Cardiac muscle cell (in vitro differentiated cells and primary cell): ENCODE data around the gene GINS3. TPM values are rescaled to one million over a fixed set of nuclear protein-coding genes. Genes with fewer than 3 reads are reported as not detected.
"Not testable (repeated sequence)": the region's sequence is repeated elsewhere in the genome, so short reads cannot be mapped to it uniquely, and the experiment has no call there.

ENCODE experiments used
- DNase-seq, 2 donors: peaks; one replicate each; pipeline versions ENCODE4 v3.0.0 to v3.0.0-alpha.2; 2010 to 2017; ENCODE audit warnings: low read depth in 1 of 2, low spot score in 1 of 2
- H3K27ac ChIP-seq: fragments of 200-600 bp; sonication (generic); 2 replicates; pipeline ENCODE4 v1.5.1; 2016
- H3K27me3 ChIP-seq: fragments of 200-600 bp; sonication (generic); 2 replicates; pipeline ENCODE4 v1.6.0; 2016; ENCODE audit warnings: control low read depth
- H3K36me3 ChIP-seq: fragments of 200-600 bp; sonication (generic); 2 replicates; pipeline ENCODE4 v1.5.1; 2016; ENCODE audit warnings: control low read depth
- H3K4me1 ChIP-seq: fragments of 200-600 bp; sonication (generic); 2 replicates; pipeline ENCODE4 v1.8.1; 2017; ENCODE audit warnings: low read depth, mild to moderate bottlenecking, mixed run types
- H3K4me3 ChIP-seq: fragments of 200-600 bp; sonication (generic); 2 replicates; pipeline ENCODE4 v1.5.1; 2016; ENCODE audit warnings: mild to moderate bottlenecking
- H3K9me3 ChIP-seq: fragments of 200-600 bp; sonication (generic); 2 replicates; pipeline ENCODE4 v1.5.1; 2017; ENCODE audit warnings: low read depth, mild to moderate bottlenecking, control low read depth
- polyA plus RNA-seq: library from polyadenylated mRNA; unstranded; fragments of >200 nt; fragmentation: Nextera tagmentation; extraction: Ambion mirVana; gene quantifications from 2 replicates; pipeline ENCODE4 v1.2.1, GENCODE V29; 2016
- total RNA-seq: library from RNA; depleted of rRNA; stranded (reverse); fragments of >200 nt; gene quantifications from 2 replicates; pipeline ENCODE4 v1.2.3, GENCODE V29; 2016
- TF ChIP-seq, protein P1 (sequence below): IDR thresholded peaks from 2 replicates; pipeline ENCODE4 v1.5.1; 2012; ENCODE audit warnings: low read depth, mild to moderate bottlenecking, low read length

The GINS3 gene
- total and polyA plus RNA-seq, 2 experiments from 2014 or later = 2.1 to 4.2 TPM

DNA sequence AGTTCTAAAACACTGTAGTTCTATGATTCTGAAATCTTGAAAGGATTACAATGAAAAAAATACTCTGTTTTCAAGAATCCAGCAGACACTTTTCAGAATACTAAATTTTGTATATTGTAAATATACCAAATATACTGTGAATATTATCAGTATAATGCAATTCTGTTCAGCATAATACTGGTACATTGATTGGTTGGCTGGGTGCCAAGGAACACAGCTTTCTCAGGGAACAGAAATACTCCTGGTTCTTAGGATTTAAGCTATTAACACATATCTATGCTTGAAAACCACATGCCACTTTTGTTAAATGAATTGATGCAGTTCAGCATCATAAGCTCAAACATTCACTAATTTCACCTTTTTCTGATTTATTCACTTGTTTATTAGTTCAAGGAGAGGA, 2.5 kb upstream of the GINS3 start:
- H3K4me3 ChIP-seq = no peak overlapping the region

DNA sequence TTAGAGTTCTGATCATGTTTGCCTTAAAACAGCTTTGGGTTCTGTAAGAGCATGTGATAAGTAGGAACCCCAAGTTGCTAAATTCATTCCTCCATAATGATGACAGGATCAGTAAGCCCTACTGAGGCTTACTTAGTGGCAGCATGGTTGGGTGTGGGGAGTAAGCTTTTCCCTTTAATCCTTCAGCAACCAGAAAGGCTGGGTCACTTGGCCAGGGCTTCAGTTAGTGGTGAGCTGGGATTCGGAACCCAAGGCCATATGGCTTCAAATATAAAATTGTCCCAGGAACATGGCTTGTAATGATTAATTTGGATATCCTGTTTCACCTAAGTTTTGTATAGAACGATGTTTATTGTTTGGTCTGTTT, 850 bp downstream of the GINS3 start:
- no peak overlapping the region for H3K27ac ChIP-seq
- no peaks in the 10 kb centered on the region for H3K36me3 ChIP-seq
- H3K9me3 ChIP-seq = no peaks in the 10 kb centered on the region
- TF ChIP-seq, protein P1, sequence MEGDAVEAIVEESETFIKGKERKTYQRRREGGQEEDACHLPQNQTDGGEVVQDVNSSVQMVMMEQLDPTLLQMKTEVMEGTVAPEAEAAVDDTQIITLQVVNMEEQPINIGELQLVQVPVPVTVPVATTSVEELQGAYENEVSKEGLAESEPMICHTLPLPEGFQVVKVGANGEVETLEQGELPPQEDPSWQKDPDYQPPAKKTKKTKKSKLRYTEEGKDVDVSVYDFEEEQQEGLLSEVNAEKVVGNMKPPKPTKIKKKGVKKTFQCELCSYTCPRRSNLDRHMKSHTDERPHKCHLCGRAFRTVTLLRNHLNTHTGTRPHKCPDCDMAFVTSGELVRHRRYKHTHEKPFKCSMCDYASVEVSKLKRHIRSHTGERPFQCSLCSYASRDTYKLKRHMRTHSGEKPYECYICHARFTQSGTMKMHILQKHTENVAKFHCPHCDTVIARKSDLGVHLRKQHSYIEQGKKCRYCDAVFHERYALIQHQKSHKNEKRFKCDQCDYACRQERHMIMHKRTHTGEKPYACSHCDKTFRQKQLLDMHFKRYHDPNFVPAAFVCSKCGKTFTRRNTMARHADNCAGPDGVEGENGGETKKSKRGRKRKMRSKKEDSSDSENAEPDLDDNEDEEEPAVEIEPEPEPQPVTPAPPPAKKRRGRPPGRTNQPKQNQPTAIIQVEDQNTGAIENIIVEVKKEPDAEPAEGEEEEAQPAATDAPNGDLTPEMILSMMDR = no peak
- H3K4me1 ChIP-seq = no peaks in the 10 kb centered on the region
- H3K27me3 ChIP-seq = peaks cover 21% of the 10 kb centered on the region
- peak overlapping the region; percentile 72 for H3K4me3 ChIP-seq
- DNase-seq = peak in 1 of 2 donors; percentile 29

More for the DNA sequence above, 2.5 kb upstream of the GINS3 start:
- Histone ChIP-seq H3K4me1 (no peaks in the 10 kb centered on the region), H3K9me3 (no peaks in the 10 kb centered on the region), H3K36me3 (no peaks in the 10 kb centered on the region), H3K27me3 (peaks cover 21% of the 10 kb centered on the region), H3K27ac (no peak overlapping the region)
- no peak for DNase-seq
- TF ChIP-seq, protein P1 = no peak

DNA sequence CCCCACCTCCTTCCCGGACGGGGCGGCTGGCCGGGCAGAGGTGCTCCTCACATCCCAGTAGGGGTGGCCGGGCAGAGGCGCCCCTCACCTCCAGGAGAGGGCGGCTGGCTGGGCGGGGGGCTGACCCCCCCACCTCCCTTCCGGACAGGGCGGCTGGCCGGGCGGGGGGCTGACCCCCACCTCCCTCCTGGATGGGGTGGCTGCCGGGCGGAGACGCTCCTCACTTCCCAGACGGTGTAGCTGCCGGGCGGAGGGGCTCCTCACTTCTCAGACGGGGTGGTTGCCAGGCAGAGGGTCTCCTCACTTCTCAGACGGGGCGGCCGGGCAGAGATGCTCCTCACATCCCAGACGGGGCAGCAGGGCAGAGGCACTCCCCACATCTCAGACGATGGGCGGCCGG, 4.6 kb downstream of the GINS3 start:
- not testable (repeated sequence) for H3K36me3 ChIP-seq, H3K4me3 ChIP-seq, H3K27me3 ChIP-seq, DNase-seq, H3K27ac ChIP-seq, H3K4me1 ChIP-seq, H3K9me3 ChIP-seq

DNA sequence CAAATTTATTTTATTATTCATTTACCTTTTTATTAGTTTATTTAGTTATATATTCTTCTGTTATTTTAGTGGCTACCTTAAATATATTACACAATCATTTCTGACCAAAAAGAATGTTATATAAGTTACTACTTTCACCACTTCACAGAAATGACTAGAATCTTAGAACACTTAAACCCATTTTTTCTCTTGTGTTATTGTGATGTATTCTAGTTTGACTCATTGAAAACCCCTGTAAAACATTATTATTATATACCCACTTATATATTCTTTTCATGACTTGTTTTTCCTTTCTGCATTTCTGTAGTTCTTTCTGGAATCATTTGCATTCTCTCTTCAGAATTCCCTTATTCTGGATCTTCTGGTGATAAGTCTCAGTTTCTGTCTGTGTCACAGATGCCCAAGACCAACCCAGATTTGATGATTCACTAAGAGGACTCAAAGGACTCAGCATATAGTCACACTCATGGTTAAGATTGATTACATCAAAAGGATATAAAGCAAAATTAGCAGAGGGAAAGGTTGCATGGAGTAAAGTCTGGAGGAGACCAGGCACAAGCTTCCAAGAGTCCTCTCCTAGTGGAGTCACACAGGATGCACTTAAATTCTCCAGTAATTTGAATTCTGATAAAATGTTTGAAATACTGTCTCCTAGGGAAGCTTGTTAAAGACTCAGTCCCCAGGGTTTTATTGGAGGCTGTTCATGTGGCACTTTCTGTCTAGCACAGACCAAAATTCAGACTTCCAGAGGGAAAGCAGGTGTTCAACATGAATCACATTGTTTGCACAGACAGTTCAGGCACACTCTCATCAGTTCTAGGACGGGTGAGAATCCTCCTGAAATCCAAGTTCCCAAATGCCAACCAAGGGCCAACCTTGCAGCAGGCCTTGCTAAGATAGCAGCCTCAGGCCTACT, 7.7 kb downstream of the GINS3 start:
- Histone ChIP-seq H3K4me3 (no peak overlapping the region), H3K9me3 (no peaks in the 10 kb centered on the region), H3K27me3 (no peaks in the 10 kb centered on the region), H3K4me1 (no peaks in the 10 kb centered on the region), H3K27ac (no peak overlapping the region), H3K36me3 (no peaks in the 10 kb centered on the region)
- TF ChIP-seq, protein P1 = no peak
- no peak for DNase-seq

DNA sequence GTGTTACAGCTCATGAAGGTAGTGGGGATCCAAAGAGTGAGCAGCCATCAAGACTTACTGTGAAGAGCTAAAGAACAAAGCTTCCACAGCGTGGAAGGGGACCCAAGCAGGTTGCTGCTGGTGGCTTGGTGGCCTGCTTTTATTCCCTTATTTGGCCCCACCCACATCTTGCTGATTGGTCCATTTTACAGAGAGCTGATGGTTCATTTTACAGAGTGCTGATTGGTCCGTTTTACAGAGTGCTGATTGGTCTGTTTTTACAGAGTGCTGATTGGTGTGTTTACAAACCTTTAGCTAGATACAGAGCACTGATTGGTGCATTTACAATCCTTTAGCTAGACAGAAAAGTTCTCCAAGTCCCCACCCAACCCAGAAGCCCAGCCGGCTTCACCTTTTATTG, 9.0 kb downstream of the GINS3 start:
- DNase-seq, H3K27me3 ChIP-seq, H3K4me3 ChIP-seq, H3K4me1 ChIP-seq, H3K36me3 ChIP-seq, H3K27ac ChIP-seq, H3K9me3 ChIP-seq: not testable (repeated sequence)

DNA sequence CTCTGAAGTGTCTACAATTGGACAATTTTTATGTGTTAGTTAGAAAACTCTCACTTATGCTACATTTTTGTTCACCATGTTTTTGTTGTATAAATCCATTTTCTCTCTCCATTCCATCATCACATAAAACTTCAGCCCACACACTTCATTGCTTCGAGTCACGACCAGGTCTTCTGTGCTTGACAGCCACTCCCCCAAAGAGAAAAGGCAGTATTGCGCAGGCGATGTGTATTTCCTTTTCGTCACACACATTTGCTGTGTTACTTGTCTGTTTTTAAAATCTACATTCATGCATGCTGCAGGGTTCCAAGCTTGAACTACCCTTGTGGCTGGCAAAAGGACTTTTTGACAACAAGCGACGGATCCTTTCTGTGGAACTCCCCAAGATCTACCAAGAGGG, 10.5 kb downstream of the GINS3 start:
- no peaks in the 10 kb centered on the region for H3K9me3 ChIP-seq
- H3K27ac ChIP-seq = no peak overlapping the region
- no peak overlapping the region for H3K4me3 ChIP-seq
- H3K36me3 ChIP-seq = no peaks in the 10 kb centered on the region
- H3K4me1 ChIP-seq = peaks cover 5% of the 10 kb centered on the region
- no peak for DNase-seq
- TF ChIP-seq, protein P1 = no peak
- no peaks in the 10 kb centered on the region for H3K27me3 ChIP-seq
